ENCODE data around the gene LSG1.

LSG1 gene

DNA sequence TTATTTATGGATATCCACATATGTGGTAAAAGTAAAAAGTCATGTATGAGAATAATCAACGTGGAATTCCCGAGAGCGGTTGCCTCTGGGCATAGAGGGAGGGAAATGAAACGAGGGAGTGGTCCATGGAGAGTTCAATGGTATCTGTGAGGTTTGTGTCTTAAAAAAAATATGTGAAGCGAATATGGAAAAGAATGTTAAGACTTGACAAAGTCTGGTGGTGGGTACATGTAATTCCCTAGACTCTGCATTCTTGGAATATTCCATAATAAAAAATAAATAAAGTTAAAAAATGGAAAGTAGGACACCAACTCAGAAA lies 42.1 kb upstream of the LSG1 start:
- no peaks in the 10 kb centered on the region for H3K9me3 ChIP-seq
- H3K4me1 ChIP-seq = peaks cover 0 to 7% (median 0%) of the 10 kb centered on the region in 4 donors
- no peak overlapping the region for H3K4me3 ChIP-seq
- DNase-seq = no peak
- no peaks in the 10 kb centered on the region for H3K27me3 ChIP-seq
- H3K27ac ChIP-seq = no peak overlapping the region
- intact Hi-C loops (cut with DNase I; ENCODE audit: low total_unique reads) = no loop called here
- no peaks in the 10 kb centered on the region for H3K36me3 ChIP-seq
- TF ChIP-seq, protein P1, sequence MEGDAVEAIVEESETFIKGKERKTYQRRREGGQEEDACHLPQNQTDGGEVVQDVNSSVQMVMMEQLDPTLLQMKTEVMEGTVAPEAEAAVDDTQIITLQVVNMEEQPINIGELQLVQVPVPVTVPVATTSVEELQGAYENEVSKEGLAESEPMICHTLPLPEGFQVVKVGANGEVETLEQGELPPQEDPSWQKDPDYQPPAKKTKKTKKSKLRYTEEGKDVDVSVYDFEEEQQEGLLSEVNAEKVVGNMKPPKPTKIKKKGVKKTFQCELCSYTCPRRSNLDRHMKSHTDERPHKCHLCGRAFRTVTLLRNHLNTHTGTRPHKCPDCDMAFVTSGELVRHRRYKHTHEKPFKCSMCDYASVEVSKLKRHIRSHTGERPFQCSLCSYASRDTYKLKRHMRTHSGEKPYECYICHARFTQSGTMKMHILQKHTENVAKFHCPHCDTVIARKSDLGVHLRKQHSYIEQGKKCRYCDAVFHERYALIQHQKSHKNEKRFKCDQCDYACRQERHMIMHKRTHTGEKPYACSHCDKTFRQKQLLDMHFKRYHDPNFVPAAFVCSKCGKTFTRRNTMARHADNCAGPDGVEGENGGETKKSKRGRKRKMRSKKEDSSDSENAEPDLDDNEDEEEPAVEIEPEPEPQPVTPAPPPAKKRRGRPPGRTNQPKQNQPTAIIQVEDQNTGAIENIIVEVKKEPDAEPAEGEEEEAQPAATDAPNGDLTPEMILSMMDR (IDR thresholded peaks at IDR 0.05) = no peak

DNA sequence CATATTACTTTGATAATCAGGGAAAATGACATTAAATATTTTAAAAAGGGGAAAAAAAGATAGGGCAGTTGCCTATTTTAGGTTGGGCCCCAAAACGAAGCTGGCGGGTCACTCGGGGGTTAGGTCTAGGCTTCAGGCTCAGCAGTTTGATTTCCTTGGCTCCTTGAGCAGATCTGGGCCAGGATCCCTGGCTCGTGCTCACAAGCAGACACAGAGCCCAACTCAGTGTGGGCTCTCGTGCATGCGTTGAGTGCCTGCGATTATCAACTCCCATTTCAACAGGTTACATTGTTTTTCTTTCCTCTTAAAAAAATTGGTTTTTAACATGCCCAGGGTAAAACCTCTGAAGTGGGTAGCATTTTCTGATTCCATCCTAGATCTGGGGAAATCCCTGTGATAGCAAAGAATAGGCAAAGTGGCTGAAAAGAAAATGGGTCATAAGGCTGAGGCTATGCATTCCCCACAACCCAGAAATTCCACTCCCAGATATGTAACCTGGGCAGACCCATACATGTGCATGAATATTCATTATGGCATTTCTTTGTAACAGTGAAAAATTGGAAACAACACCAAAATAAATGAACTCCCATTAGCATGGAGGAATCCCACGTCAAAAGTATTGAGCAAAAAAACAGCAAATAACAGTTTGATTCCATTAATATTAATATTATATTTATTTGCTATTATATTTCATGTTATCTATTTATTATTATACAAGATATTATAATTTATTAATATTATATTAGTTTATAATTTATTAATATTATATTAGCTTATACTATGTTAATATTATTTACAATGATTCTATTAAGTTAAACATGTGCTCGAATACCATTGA lies 41.5 kb upstream of the LSG1 start:
- Histone ChIP-seq H3K36me3 (no peaks in the 10 kb centered on the region), H3K27me3 (no peaks in the 10 kb centered on the region), H3K4me3 (no peak overlapping the region), H3K4me1 (peaks cover 0 to 7% (median 0%) of the 10 kb centered on the region in 4 donors), H3K9me3 (no peaks in the 10 kb centered on the region), H3K27ac (no peak overlapping the region)
- intact Hi-C loops (cut with DNase I; ENCODE audit: low total_unique reads) = no loop called here
- TF ChIP-seq, protein P1 (IDR thresholded peaks at IDR 0.05) = no peak
- no peak for DNase-seq

DNA sequence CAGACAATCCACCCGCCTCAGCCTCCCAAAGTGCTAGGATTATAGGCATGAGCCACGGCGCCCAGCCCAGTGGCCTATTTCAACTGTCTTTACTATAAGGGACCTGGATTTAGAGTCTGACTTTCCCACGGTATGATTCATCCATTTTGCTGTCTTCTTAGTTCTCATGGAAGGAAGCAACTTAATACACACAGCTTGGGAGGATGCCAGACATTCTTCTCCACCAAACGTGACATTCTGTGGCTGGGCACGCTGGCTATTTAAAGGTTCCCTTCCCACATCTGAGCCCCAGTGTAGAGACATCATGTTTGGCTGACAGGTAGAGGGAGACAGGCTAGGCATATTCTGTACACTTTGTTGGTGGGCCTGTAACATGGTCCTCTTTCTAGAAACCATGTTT lies 39.9 kb upstream of the LSG1 start:
- H3K4me3 ChIP-seq = no peak overlapping the region
- H3K36me3 ChIP-seq = no peaks in the 10 kb centered on the region
- peaks cover 0 to 7% (median 0%) of the 10 kb centered on the region in 4 donors for H3K4me1 ChIP-seq
- H3K9me3 ChIP-seq = no peaks in the 10 kb centered on the region
- TF ChIP-seq, protein P1 (IDR thresholded peaks at IDR 0.05) = no peak
- no peaks in the 10 kb centered on the region for H3K27me3 ChIP-seq
- intact Hi-C loops (cut with DNase I; ENCODE audit: low total_unique reads) = no loop called here
- H3K27ac ChIP-seq = no peak overlapping the region
- DNase-seq = no peak

DNA sequence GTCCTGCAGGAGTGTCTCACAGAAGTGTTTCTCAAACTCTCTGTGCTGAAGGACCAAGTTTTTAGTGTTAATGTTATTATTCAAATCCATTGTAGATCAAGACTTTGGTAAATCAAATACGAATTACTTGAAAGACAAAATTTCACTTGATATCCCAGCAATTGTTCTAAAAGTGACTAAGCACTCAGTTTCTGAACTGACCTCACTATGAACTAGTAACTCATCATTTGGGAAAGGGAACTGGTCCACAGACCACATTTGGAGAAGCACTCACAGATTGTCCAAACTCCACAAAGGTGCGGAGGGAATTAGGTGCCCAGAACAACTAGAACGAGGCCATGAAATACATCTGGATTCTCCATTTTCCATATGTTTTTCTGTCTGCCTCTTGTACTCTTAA lies 39.3 kb upstream of the LSG1 start:
- H3K27ac ChIP-seq = no peak overlapping the region
- no peak for DNase-seq
- intact Hi-C loops (cut with DNase I; ENCODE audit: low total_unique reads) = no loop called here
- H3K27me3 ChIP-seq = no peaks in the 10 kb centered on the region
- no peak overlapping the region for H3K4me3 ChIP-seq
- peaks cover 0 to 7% (median 0%) of the 10 kb centered on the region in 4 donors for H3K4me1 ChIP-seq
- TF ChIP-seq, protein P1 (IDR thresholded peaks at IDR 0.05) = no peak
- H3K9me3 ChIP-seq = no peaks in the 10 kb centered on the region
- no peaks in the 10 kb centered on the region for H3K36me3 ChIP-seq

DNA sequence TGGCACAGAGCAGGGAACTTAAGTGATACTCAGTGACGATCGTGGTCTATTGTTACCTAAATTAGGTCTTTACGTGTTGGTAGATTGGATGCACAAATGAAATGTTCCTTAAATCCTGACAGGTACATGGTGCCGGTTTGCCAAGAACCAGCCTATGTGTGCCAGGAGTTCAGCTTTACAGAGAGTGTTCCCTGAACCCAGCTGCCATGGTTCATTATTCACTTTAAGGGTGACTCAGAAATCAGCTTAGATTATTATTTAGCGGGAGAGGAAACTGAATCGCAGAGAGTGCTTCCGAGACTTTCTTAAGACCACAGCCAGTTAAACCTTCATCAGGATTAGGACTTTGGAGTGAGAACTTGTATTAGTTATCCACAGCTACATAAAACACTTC lies 35.2 kb upstream of the LSG1 start:
- TF ChIP-seq, protein P1 (IDR thresholded peaks at IDR 0.05) = no peak
- H3K27me3 ChIP-seq = no peaks in the 10 kb centered on the region
- H3K9me3 ChIP-seq = no peaks in the 10 kb centered on the region
- H3K4me3 ChIP-seq = no peak overlapping the region
- intact Hi-C loops (cut with DNase I; ENCODE audit: low total_unique reads) = no loop called here
- H3K4me1 ChIP-seq = no peaks in the 10 kb centered on the region
- no peak for DNase-seq
- H3K27ac ChIP-seq = no peak overlapping the region
- H3K36me3 ChIP-seq = no peaks in the 10 kb centered on the region

All from tibial artery (tissue), 4 donors.